OCI-LY7 (cell line): ENCODE results near the gene PSMB1. TPM values are rescaled to one million over a fixed set of nuclear protein-coding genes. Genes with fewer than 3 reads are reported as not detected.

ENCODE experiments used
- BruUV-seq: library from RNA; stranded (reverse); fragments of 400-500 nt; replicated peaks from 2 replicates; lab custom pipeline; 2021; lab: Mats Ljungman, UMichigan
- CTCF ChIA-PET: fragments of 300-600 bp; sonication (Branson Sonifier 250); formaldehyde crosslinking; loops from one replicate; lab custom pipeline; 2022; ENCODE audit warnings: antibody characterized with exemption; ENCODE audit not compliant: unreplicated experiment; lab: Charles Lee
- POLR2A ChIA-PET: fragments of 300-600 bp; sonication (Branson Sonifier 250); formaldehyde crosslinking; loops from one replicate; lab custom pipeline; 2022; ENCODE audit warnings: antibody characterized with exemption; lab: Charles Lee
- DNase-seq: peaks from one replicate; pipeline ENCODE4 v3.0.0-alpha.2; 2015; ENCODE audit warnings: low spot score
- H2AFZ ChIP-seq: fragments of 200-600 bp; sonication (generic), shearing (Covaris generic); 2 replicates; pipeline ENCODE4 v1.6.1; 2014; ENCODE audit warnings: mild to moderate bottlenecking, antibody characterized with exemption, low read length, moderate library complexity
- H3K27ac ChIP-seq: fragments of 200-600 bp; sonication (generic); 2 replicates; pipeline ENCODE4 v1.5.1; 2014; ENCODE audit warnings: mixed run types, low read depth, mild to moderate bottlenecking, moderate library complexity, low read length, inconsistent platforms; ENCODE audit not compliant: poor library complexity, severe bottlenecking
- H3K36me3 ChIP-seq: fragments of 200-600 bp; sonication (generic); 2 replicates; pipeline ENCODE4 v1.6.1; 2014; ENCODE audit warnings: mild to moderate bottlenecking, antibody characterized with exemption, low read length, moderate library complexity, mixed read lengths; ENCODE audit not compliant: insufficient read depth
- H3K4me1 ChIP-seq: fragments of 200-600 bp; sonication (generic); 2 replicates; pipeline ENCODE4 v1.5.1; 2014; ENCODE audit warnings: mild to moderate bottlenecking, low read length; ENCODE audit not compliant: insufficient read depth, poor library complexity, severe bottlenecking
- H3K4me2 ChIP-seq: fragments of 200-600 bp; sonication (generic); 2 replicates; pipeline ENCODE4 v1.6.1; 2014; ENCODE audit warnings: mild to moderate bottlenecking, low read length
- H3K4me3 ChIP-seq: fragments of 200-600 bp; sonication (generic); 2 replicates; pipeline ENCODE4 v1.5.1; 2014; ENCODE audit warnings: mild to moderate bottlenecking, low read depth, low read length; ENCODE audit not compliant: poor library complexity, severe bottlenecking
- H3K79me2 ChIP-seq: fragments of 200-600 bp; sonication (generic); 2 replicates; pipeline ENCODE4 v1.6.1; 2016; ENCODE audit warnings: low read depth, mild to moderate bottlenecking, low read length, moderate library complexity, mixed read lengths; ENCODE audit not compliant: insufficient read depth
- H3K9me2 ChIP-seq: fragments of 200-600 bp; sonication (generic); 2 replicates; pipeline ENCODE4 v1.6.1; 2016; ENCODE audit warnings: mild to moderate bottlenecking, low read length, mixed read lengths; ENCODE audit not compliant: insufficient read depth
- H3K9me3 ChIP-seq: fragments of 200-600 bp; sonication (generic); 2 replicates; pipeline ENCODE4 v1.6.1; 2014; ENCODE audit warnings: mild to moderate bottlenecking, mixed run types, low read length, mixed read lengths
- H4K20me1 ChIP-seq: fragments of 200-600 bp; sonication (generic); 2 replicates; pipeline ENCODE4 v1.6.1; 2014; ENCODE audit warnings: mild to moderate bottlenecking, antibody characterized with exemption, low read length, moderate library complexity, mixed read lengths; ENCODE audit not compliant: insufficient read depth
- CTCF ChIP-seq: fragments of 200-600 bp; sonication (generic); conservative IDR thresholded peaks from 2 replicates; pipeline ENCODE4 v1.5.1; 2014; ENCODE audit warnings: mild to moderate bottlenecking, antibody characterized with exemption, low read length, moderate library complexity, mixed read lengths
- EZH2phosphoT487 ChIP-seq: fragments of 200-600 bp; sonication (generic); IDR thresholded peaks from 2 replicates; pipeline ENCODE4 v1.6.1; 2018; ENCODE audit warnings: low read depth, borderline replicate concordance, mild to moderate bottlenecking, mixed run types, antibody characterized with exemption, low read length, moderate library complexity, mixed read lengths
- intact Hi-C: fragments of 100-400 bp; cut with micrococcal nuclease; formaldehyde crosslinking; loops from one replicate; pipeline ENCODE4 v1.10.0; 2022; ENCODE audit not compliant: unreplicated experiment
- total RNA-seq, 2 experiments: library from RNA; depleted of rRNA in 1 of 2; stranded (reverse); fragments of >200 nt in 1 of 2; shearing (Covaris generic) in 1 of 2; gene quantifications; 2 replicates each; pipeline ENCODE4 v1.2.3, GENCODE V29; 2014 to 2022

The PSMB1 gene
- total RNA-seq, 2 experiments from 2014 or later, result 190 to 193 TPM

- no peaks in the 10 kb centered on the region for H3K9me2 ChIP-seq
- intact Hi-C loops, result no loop called here
- no peak for TF ChIP-seq EZH2phosphoT487
- no peak for TF ChIP-seq CTCF
Measured at GRCh38 chr6:170578909-170579308, 25.8 kb upstream of the PSMB1 start.

GRCh38 chr6:170575250-170575649 is 22.1 kb upstream of the PSMB1 start:
- intact Hi-C loops, result no loop called here
- ChIA-PET CTCF (no interaction called here), POLR2A (interaction anchor here (1.3 to 3.0 kb wide), 3 partner anchors 9 to 16 kb away, joined by 4 to 22 read pairs (median 9); partner anchors contain the start of gene PDCD2)
- no peaks in the 10 kb centered on the region for H3K4me1 ChIP-seq
- TF ChIP-seq CTCF (peak; percentile 59), EZH2phosphoT487 (no peak)
- no peak for DNase-seq
- H3K36me3 ChIP-seq, result peaks cover 100% of the 10 kb centered on the region
- no peak overlapping the region for H3K4me2 ChIP-seq
- no peak overlapping the region for H3K4me3 ChIP-seq
- H4K20me1 ChIP-seq, result no peaks in the 10 kb centered on the region
- H3K9me3 ChIP-seq, result no peaks in the 10 kb centered on the region
- H3K79me2 ChIP-seq, result peaks cover 4% of the 10 kb centered on the region; the same call in 1 of the 2 replicates
- BruUV-seq, result no TSS peak
- H2AFZ ChIP-seq, result no peak overlapping the region
- H3K27ac ChIP-seq, result no peak overlapping the region
- no peaks in the 10 kb centered on the region for H3K9me2 ChIP-seq

More at GRCh38 chr6:170578909-170579308, 25.8 kb upstream of the PSMB1 start:
- H3K4me2 ChIP-seq, result no peak overlapping the region
- no TSS peak for BruUV-seq
- POLR2A ChIA-PET, result no interaction called here
- H3K9me3 ChIP-seq, result no peaks in the 10 kb centered on the region
- no peak for DNase-seq
- H3K36me3 ChIP-seq, result peaks cover 96% of the 10 kb centered on the region
- H3K4me1 ChIP-seq, result peaks cover 14% of the 10 kb centered on the region
- no peak overlapping the region for H3K27ac ChIP-seq
- H3K79me2 ChIP-seq, result peaks cover 30% of the 10 kb centered on the region
- no peak overlapping the region for H3K4me3 ChIP-seq
- CTCF ChIA-PET, result no interaction called here
- no peak overlapping the region for H2AFZ ChIP-seq
- peaks cover 13% of the 10 kb centered on the region; the same call in 1 of the 2 replicates for H4K20me1 ChIP-seq

- Histone ChIP-seq H3K27ac (no peak overlapping the region), H3K4me3 (no peak overlapping the region), H3K36me3 (peaks cover 96% of the 10 kb centered on the region), H2AFZ (no peak overlapping the region), H3K4me2 (no peak overlapping the region), H3K79me2 (no peaks in the 10 kb centered on the region), H3K4me1 (no peaks in the 10 kb centered on the region), H3K9me2 (no peaks in the 10 kb centered on the region), H4K20me1 (no peaks in the 10 kb centered on the region), H3K9me3 (no peaks in the 10 kb centered on the region)
- POLR2A ChIA-PET, result interaction anchor here (0.7 to 3.0 kb wide), 3 partner anchors 8 to 13 kb away, joined by 3 to 22 read pairs (median 9); partner anchors contain the start of gene PDCD2
- CTCF ChIA-PET, result no interaction called here
- intact Hi-C loops, result no loop called here
- no peak for TF ChIP-seq CTCF
- no peak for TF ChIP-seq EZH2phosphoT487
- no TSS peak for BruUV-seq
- no peak for DNase-seq
Measured at GRCh38 chr6:170572704-170573466, 19.8 kb upstream of the PSMB1 start.
